HEK293 (cell line): ENCODE results near the gene GPR15.

Experiments
- CTCF ChIA-PET: fragments of 350-600 bp; formaldehyde crosslinking; extraction: SDS; loops from one replicate; lab custom pipeline; 2021; ENCODE audit warnings: antibody characterized with exemption; lab: Yijun Ruan, JAX
- POLR2A ChIA-PET: fragments of 300-600 bp; formaldehyde crosslinking; extraction: SDS; loops from one replicate; lab custom pipeline; 2020; ENCODE audit warnings: antibody characterized with exemption, inconsistent platforms; lab: Yijun Ruan, JAX
- H3K27ac ChIP-seq: fragments of 200-500 bp; sonication (Bioruptor generic); 2 replicates; pipeline ENCODE4 v1.5.1; 2014; ENCODE audit warnings: low read depth, low read length, control low read depth, inconsistent platforms; ENCODE audit errors: extremely low read depth
- H3K36me3 ChIP-seq, 2 experiments: fragments of 200-500 bp in 1 of 2; sonication (Bioruptor generic) in 1 of 2; 1 replicate in 1 of 2; 2 replicates in 1 of 2; pipeline ENCODE4 v1.5.1; 2014 to 2017; ENCODE audit warnings: inconsistent platforms in 2 of 2, low read length in 2 of 2; ENCODE audit not compliant: control insufficient read depth in 2 of 2, insufficient read depth in 1 of 2
- H3K4me1 ChIP-seq: fragments of 200-500 bp; sonication (Bioruptor generic); 2 replicates; pipeline ENCODE4 v1.5.1; 2014; ENCODE audit warnings: mild to moderate bottlenecking, low read length, inconsistent platforms; ENCODE audit not compliant: control insufficient read depth, insufficient read depth
- H3K4me3 ChIP-seq: 2 replicates; pipeline ENCODE4 v1.5.1; 2011; ENCODE audit warnings: low read depth, mild to moderate bottlenecking, control low read depth, low read length, moderate library complexity
- H3K9me3 ChIP-seq: fragments of 200-500 bp; sonication (Bioruptor generic); 2 replicates; pipeline ENCODE4 v1.5.1; 2014; ENCODE audit warnings: low read depth, low read length, inconsistent platforms; ENCODE audit not compliant: control insufficient read depth, insufficient read depth
- BCL11B ChIP-seq: fragments of 450-650 bp; formaldehyde crosslinking; IDR thresholded peaks from 2 replicates; pipeline ENCODE4 v1.5.1; 2016; ENCODE audit warnings: low read depth, missing biosample characterization, missing genetic modification characterization
- GLIS1 ChIP-seq: fragments of 450-650 bp; formaldehyde crosslinking; IDR thresholded peaks from 2 replicates; pipeline ENCODE4 v1.5.1; 2016; ENCODE audit warnings: missing biosample characterization, missing genetic modification characterization
- HOXA7 ChIP-seq: sonication (generic); formaldehyde crosslinking; IDR thresholded peaks from 2 replicates; pipeline ENCODE4 v1.8.1; 2022; ENCODE audit warnings: missing genetic modification reagents, borderline replicate concordance
- KLF7 ChIP-seq: fragments of 450-650 bp; formaldehyde crosslinking; IDR thresholded peaks from 2 replicates; pipeline ENCODE4 v1.5.1; 2016; ENCODE audit warnings: missing biosample characterization, missing genetic modification characterization, borderline replicate concordance
- SCRT1 ChIP-seq: fragments of 450-650 bp; formaldehyde crosslinking; IDR thresholded peaks from 2 replicates; pipeline ENCODE4 v1.5.1; 2016; ENCODE audit warnings: missing biosample characterization, missing genetic modification characterization, borderline replicate concordance
- SETDB1 ChIP-seq: IDR thresholded peaks from one replicate; pipeline ENCODE4 v1.6.1; 2017; ENCODE audit warnings: mild to moderate bottlenecking, low read length, moderate library complexity, mixed read lengths; ENCODE audit not compliant: insufficient read length
- SP7 ChIP-seq: fragments of 450-650 bp; formaldehyde crosslinking; IDR thresholded peaks from 2 replicates; pipeline ENCODE4 v1.5.1; 2016; ENCODE audit warnings: missing biosample characterization, missing genetic modification characterization
- ZBTB20 ChIP-seq: fragments of 450-650 bp; formaldehyde crosslinking; IDR thresholded peaks from 2 replicates; pipeline ENCODE4 v1.5.1; 2016; ENCODE audit warnings: missing biosample characterization, missing genetic modification characterization
- ZBTB7A ChIP-seq: fragments of 450-650 bp; formaldehyde crosslinking; IDR thresholded peaks from 2 replicates; pipeline ENCODE4 v1.5.1; 2016; ENCODE audit warnings: low read depth, missing biosample characterization, missing genetic modification characterization
- ZFP3 ChIP-seq: fragments of 450-650 bp; formaldehyde crosslinking; IDR thresholded peaks from 2 replicates; pipeline ENCODE4 v1.5.1; 2016; ENCODE audit warnings: low read depth, missing biosample characterization, missing genetic modification characterization
- ZNF114 ChIP-seq: fragments of 450-650 bp; formaldehyde crosslinking; IDR thresholded peaks from 2 replicates; pipeline ENCODE4 v1.5.0; 2017; ENCODE audit warnings: missing biosample characterization, missing genetic modification characterization
- ZNF157 ChIP-seq: fragments of 450-650 bp; formaldehyde crosslinking; IDR thresholded peaks from 2 replicates; pipeline ENCODE4 v1.5.1; 2016; ENCODE audit warnings: missing biosample characterization, missing genetic modification characterization
- ZNF16 ChIP-seq: fragments of 450-650 bp; formaldehyde crosslinking; IDR thresholded peaks from 2 replicates; pipeline ENCODE4 v1.5.1; 2016; ENCODE audit warnings: low read depth, missing biosample characterization, missing genetic modification characterization
- ZNF19 ChIP-seq: fragments of 450-650 bp; formaldehyde crosslinking; IDR thresholded peaks from 2 replicates; pipeline ENCODE4; 2016; ENCODE audit warnings: missing biosample characterization, missing genetic modification characterization, low read depth
- ZNF2 ChIP-seq: fragments of 450-650 bp; formaldehyde crosslinking; IDR thresholded peaks from 2 replicates; pipeline ENCODE4 v1.5.1; 2016; ENCODE audit warnings: missing biosample characterization, missing genetic modification characterization
- ZNF239 ChIP-seq: fragments of 450-650 bp; formaldehyde crosslinking; IDR thresholded peaks from 2 replicates; pipeline ENCODE4 v1.5.1; 2016; ENCODE audit warnings: missing biosample characterization, missing genetic modification characterization
- ZNF302 ChIP-seq: fragments of 450-650 bp; formaldehyde crosslinking; IDR thresholded peaks from 2 replicates; pipeline ENCODE4 v1.5.1; 2016; ENCODE audit warnings: missing biosample characterization, missing genetic modification characterization, low read depth
- ZNF335 ChIP-seq: fragments of 450-650 bp; formaldehyde crosslinking; conservative IDR thresholded peaks from 2 replicates; pipeline ENCODE4 v1.5.1; 2016; ENCODE audit warnings: missing biosample characterization, missing genetic modification characterization
- ZNF473 ChIP-seq: fragments of 450-650 bp; formaldehyde crosslinking; IDR thresholded peaks from 2 replicates; pipeline ENCODE4 v1.5.1; 2017; ENCODE audit warnings: missing biosample characterization, missing genetic modification characterization
- ZNF529 ChIP-seq: fragments of 450-650 bp; formaldehyde crosslinking; IDR thresholded peaks from 2 replicates; pipeline ENCODE4 v1.5.1; 2017; ENCODE audit warnings: missing genetic modification characterization, missing biosample characterization; ENCODE audit not compliant: insufficient replicate concordance
- ZNF530 ChIP-seq: fragments of 450-650 bp; formaldehyde crosslinking; IDR thresholded peaks from 2 replicates; pipeline ENCODE4 v1.5.1; 2016; ENCODE audit warnings: low read depth, missing biosample characterization, missing genetic modification characterization
- ZNF560 ChIP-seq: fragments of 450-650 bp; formaldehyde crosslinking; IDR thresholded peaks from 2 replicates; pipeline ENCODE4 v1.5.1; 2017; ENCODE audit warnings: missing biosample characterization, missing genetic modification characterization, borderline replicate concordance
- ZNF571 ChIP-seq: fragments of 450-650 bp; formaldehyde crosslinking; IDR thresholded peaks from 2 replicates; pipeline ENCODE4 v1.5.0; 2017; ENCODE audit warnings: missing biosample characterization, missing genetic modification characterization
- ZNF701 ChIP-seq: fragments of 450-650 bp; formaldehyde crosslinking; IDR thresholded peaks from 2 replicates; pipeline ENCODE4 v1.5.1; 2016; ENCODE audit warnings: missing biosample characterization, missing genetic modification characterization
- ZNF747 ChIP-seq: fragments of 450-650 bp; formaldehyde crosslinking; IDR thresholded peaks from 2 replicates; pipeline ENCODE4 v1.5.1; 2016; ENCODE audit warnings: missing biosample characterization, missing genetic modification characterization
- ZNF776 ChIP-seq: fragments of 450-650 bp; formaldehyde crosslinking; IDR thresholded peaks from 2 replicates; pipeline ENCODE4 v1.5.0; 2017; ENCODE audit warnings: missing biosample characterization, missing genetic modification characterization, borderline replicate concordance
- ZNF777 ChIP-seq: fragments of 450-650 bp; formaldehyde crosslinking; IDR thresholded peaks from 2 replicates; pipeline ENCODE4 v1.5.1; 2017; ENCODE audit warnings: missing biosample characterization, missing genetic modification characterization, borderline replicate concordance
- TF ChIP-seq, protein P1 (sequence below): fragments of 450-650 bp; formaldehyde crosslinking; IDR thresholded peaks from 2 replicates; pipeline ENCODE4 v1.5.1; 2016; ENCODE audit warnings: missing biosample characterization, missing genetic modification characterization
- TF ChIP-seq, protein P2 (sequence below): fragments of 450-650 bp; formaldehyde crosslinking; IDR thresholded peaks from 2 replicates; pipeline ENCODE4 v1.5.1; 2016; ENCODE audit warnings: missing biosample characterization, missing genetic modification characterization

GPR15 gene

DNA sequence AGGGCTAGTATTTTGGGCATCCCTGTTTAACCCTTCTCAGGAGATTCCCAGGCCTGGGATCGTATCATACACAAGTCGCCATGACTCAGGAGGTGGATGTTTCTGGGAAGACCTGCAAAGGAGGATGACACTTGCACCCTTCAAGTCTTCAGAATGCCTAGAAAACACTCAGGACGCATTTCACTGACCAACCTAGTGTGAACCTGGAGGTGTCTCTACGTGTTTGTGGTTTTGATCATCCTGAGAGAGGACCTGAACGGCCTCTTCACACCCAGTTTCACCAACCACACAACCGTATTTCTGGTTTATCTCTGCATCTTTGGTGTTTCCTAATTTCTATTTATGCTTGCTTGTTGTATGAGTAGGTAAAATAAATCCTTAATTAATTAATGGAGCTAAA, 6.3 kb upstream of the GPR15 start:
- peaks cover 0 to 8% of the 10 kb centered on the region in 2 experiments; a peak in 2 of 3 replicates for H3K36me3 ChIP-seq
- H3K4me3 ChIP-seq = no peak overlapping the region
- no peak overlapping the region for H3K27ac ChIP-seq
- ChIA-PET POLR2A (no interaction called here), CTCF (no interaction called here)
- TF ChIP-seq GLIS1 = no peak
- no peak for TF ChIP-seq ZBTB20 (tag by site-specific recombination)
- TF ChIP-seq ZNF335 (tag by site-specific recombination) = no peak
- no peak for TF ChIP-seq ZNF2 (tag by site-specific recombination)
- H3K9me3 ChIP-seq = no peaks in the 10 kb centered on the region
- H3K4me1 ChIP-seq = peaks cover 2% of the 10 kb centered on the region; the same call in 1 of the 2 replicates

DNA sequence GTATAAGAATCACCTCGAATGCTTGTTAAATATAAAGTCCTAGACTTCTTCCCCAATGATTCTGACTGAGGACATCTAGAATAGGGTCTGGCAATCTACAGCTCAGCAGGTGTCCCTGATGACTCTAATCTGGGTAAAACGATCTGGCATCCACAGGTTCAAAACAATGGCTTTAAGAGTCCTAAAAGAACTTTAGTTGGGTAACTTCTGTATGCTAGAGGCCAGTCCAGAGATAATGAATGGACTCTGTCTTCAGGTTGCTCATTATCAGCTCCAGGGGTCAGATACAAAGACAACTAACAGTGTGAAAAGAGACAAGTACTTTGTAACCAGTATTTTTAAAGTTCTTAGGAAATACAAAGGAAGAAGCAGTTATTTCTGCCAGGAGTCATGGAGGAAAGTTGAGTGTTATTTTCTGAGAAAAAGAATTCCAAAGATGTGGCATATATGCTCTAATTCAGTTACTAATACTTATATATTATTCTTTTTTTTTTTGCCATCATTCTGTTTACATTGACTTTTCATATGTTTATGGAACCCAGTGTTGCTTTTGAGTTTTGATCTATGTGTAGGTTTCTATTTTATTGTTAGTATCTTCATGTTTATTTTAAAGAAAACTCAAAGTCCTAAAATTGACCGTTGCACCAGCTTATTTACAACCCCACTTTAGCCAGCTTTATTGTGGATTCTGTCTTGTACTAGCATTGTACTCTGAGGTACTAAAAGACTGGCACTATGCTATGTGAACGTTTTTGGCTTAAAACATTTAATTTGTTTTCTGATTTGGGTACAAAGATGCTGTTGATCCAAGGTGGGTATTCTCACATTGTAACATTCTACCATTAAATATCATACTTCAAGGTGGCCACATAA, 3.1 kb upstream of the GPR15 start:
- Histone ChIP-seq H3K4me1 (no peaks in the 10 kb centered on the region), H3K9me3 (no peaks in the 10 kb centered on the region), H3K4me3 (no peak overlapping the region), H3K36me3 (no peaks in the 10 kb centered on the region), H3K27ac (no peak overlapping the region)
- ChIA-PET POLR2A (no interaction called here), CTCF (interaction anchor here (0.9 kb wide), 1 partner anchor 27 kb away, joined by 3 read pairs; no protein-coding TSS in a partner anchor)
- no peak for TF ChIP-seq BCL11B (tag by site-specific recombination)
- TF ChIP-seq ZNF747 (tag by site-specific recombination) = no peak
- TF ChIP-seq, protein P1, sequence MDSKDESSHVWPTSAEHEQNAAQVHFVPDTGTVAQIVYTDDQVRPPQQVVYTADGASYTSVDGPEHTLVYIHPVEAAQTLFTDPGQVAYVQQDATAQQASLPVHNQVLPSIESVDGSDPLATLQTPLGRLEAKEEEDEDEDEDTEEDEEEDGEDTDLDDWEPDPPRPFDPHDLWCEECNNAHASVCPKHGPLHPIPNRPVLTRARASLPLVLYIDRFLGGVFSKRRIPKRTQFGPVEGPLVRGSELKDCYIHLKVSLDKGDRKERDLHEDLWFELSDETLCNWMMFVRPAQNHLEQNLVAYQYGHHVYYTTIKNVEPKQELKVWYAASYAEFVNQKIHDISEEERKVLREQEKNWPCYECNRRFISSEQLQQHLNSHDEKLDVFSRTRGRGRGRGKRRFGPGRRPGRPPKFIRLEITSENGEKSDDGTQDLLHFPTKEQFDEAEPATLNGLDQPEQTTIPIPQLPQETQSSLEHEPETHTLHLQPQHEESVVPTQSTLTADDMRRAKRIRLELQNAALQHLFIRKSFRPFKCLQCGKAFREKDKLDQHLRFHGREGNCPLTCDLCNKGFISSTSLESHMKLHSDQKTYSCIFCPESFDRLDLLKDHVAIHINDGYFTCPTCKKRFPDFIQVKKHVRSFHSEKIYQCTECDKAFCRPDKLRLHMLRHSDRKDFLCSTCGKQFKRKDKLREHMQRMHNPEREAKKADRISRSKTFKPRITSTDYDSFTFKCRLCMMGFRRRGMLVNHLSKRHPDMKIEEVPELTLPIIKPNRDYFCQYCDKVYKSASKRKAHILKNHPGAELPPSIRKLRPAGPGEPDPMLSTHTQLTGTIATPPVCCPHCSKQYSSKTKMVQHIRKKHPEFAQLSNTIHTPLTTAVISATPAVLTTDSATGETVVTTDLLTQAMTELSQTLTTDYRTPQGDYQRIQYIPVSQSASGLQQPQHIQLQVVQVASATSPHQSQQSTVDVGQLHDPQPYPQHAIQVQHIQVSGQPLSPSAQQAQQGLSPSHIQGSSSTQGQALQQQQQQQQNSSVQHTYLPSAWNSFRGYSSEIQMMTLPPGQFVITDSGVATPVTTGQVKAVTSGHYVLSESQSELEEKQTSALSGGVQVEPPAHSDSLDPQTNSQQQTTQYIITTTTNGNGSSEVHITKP (tag by site-specific recombination) = no peak
- TF ChIP-seq, protein P2, sequence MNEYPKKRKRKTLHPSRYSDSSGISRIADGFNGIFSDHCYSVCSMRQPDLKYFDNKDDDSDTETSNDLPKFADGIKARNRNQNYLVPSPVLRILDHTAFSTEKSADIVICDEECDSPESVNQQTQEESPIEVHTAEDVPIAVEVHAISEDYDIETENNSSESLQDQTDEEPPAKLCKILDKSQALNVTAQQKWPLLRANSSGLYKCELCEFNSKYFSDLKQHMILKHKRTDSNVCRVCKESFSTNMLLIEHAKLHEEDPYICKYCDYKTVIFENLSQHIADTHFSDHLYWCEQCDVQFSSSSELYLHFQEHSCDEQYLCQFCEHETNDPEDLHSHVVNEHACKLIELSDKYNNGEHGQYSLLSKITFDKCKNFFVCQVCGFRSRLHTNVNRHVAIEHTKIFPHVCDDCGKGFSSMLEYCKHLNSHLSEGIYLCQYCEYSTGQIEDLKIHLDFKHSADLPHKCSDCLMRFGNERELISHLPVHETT (tag by site-specific recombination) = no peak
- TF ChIP-seq ZNF302 = no peak
- no peak for TF ChIP-seq ZNF157 (tag by site-specific recombination)
- no peak for TF ChIP-seq ZNF571
- no peak for TF ChIP-seq ZFP3
- TF ChIP-seq KLF7 (tag by site-specific recombination) = no peak
- TF ChIP-seq ZNF530 = no peak

DNA sequence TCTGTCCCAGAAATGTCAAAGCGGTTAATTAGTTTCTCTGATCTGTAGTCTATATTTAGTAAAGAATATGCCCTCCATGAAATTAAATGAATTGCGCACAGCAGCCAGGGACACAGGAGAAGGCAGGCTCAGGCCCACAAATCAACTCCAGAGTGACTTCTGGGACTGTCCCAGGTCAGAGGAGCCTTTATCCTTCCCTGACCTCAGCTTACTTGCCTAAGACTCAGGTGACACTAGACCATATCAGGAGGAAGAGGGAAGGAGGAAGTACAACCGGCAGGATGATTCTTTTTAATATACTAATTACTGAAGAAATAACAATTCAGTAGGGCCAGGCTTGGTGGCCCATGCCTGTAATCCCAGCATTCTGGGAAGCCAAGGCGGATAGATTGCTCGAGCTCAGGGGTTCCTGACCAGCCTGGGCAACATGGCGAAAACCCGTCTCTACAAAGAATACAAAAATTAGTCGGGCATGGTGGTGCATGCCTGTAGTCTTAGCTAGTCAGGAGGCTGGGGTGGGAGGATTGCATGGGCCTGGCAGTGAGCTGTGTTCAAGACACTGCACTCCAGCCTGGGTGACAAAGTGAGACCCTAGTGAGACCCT, 1.8 kb upstream of the GPR15 start:
- Histone ChIP-seq H3K36me3 (no peaks in the 10 kb centered on the region), H3K27ac (no peak overlapping the region), H3K4me3 (no peak overlapping the region)
- TF ChIP-seq HOXA7 (CRISPR knock-in tag) (no peak), ZNF777 (tag by site-specific recombination) (no peak), ZNF529 (no peak), ZNF560 (tag by site-specific recombination) (no peak), SETDB1 (no peak), ZNF19 (tag by site-specific recombination) (no peak), ZNF16 (tag by site-specific recombination) (no peak), ZNF701 (tag by site-specific recombination) (no peak), SCRT1 (tag by site-specific recombination) (no peak), ZNF776 (no peak), ZNF473 (no peak), ZNF239 (tag by site-specific recombination) (no peak), SP7 (tag by site-specific recombination) (no peak), ZNF114 (tag by site-specific recombination) (no peak), ZBTB7A (no peak)
- TF ChIP-seq, all 188 proteins: peak for 0
- no peaks in the 10 kb centered on the region for H3K4me1 ChIP-seq
- POLR2A ChIA-PET = no interaction called here
- no peaks in the 10 kb centered on the region for H3K9me3 ChIP-seq
- CTCF ChIA-PET = no interaction called here
